ENCODE data around the gene SP140.
"Not testable (repeated sequence)": the region's sequence is repeated elsewhere in the genome, so short reads cannot be mapped to it uniquely, and the experiment has no call there.

The SP140 gene

DNA sequence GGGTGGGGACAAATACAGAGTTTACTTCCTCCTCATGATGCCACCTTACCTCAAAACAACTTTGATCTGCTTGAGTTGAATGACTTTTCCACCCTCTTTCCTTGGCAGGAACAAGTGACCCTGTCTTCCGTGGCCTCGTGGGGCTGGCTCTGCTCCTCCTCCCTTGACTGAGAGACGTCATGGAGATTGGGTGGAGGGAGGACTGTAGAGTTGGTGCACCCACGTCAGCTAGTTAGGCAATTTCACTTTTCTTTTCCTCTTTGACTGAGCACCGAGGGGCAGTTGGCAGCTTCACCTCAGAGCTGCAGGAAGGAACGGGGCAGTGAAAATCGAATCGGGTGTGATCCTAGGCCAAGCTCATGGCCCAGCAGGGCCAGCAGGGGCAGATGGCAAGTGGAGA is at the start of gene SP140:
TSS of gene SP140 (plus strand) at position 251 of the 400 bp plus-strand sequence. CDS start at position 360, 109 bp downstream.
- DNase-seq: no peak

DNA sequence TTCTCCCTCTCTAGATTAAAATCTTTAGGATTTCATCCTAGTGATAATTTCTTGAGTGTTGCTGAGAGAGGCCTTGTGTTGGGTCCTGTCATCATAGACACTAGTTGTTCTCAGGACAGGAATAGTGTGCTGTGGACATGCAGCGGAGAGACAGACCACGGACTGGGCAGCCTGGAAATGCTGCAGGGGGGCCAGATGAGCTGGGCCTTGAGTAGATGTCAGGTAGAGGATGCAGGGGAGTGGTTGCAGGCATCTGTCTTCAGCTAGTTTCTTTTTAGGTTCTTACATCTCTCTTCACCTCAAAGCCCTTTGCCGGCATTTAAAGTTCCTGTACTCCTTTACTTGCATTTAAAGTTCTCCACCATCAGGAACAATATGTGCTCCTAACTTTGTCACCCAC is 48.5 kb upstream of the SP140 start:
- DNase-seq: no peak

DNA sequence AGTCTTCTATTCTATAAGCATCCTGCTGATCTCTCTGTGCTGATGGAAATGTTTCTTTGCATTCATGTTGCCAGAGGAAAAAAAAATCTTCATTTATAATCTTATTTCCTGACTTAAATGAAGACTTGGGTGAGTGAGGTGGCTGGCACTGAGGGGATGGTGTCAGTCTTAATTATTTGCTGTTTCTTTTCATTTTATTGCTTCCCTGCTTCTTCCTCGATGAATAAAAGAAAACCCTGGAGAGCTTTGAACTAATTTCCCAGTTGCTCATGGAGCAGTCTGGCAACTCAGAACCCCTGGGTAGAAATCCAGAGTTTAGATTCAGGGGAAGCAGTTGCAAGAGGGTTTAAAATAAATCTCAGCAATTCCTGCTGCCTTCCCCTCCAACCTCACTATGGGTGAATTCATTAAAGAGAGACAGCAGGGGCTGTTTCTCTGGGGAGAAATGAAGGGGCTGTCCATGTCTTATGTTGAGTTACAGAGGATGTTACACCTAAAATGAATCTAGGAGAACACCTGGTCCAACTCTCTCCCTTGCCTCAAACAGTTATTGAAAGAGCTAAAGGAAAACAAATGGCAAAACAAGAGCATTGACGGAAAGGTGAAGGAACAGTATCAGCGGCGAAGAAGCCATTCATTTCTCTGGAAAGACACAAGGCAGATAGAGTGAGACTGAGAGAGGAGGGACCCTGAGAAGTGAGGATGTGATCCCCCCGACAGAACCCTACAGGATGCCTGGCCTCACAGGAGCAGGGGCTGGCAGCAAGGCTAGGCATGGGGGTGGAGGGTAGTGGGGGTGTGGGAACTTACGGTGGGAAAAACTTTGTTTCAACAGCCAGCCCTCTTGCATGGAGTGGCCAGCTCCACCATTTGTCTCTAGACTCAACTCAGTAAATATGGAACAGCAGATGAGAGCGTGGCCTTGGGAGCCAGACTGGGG is 46.7 kb upstream of the SP140 start:
- DNase-seq: no peak

DNA sequence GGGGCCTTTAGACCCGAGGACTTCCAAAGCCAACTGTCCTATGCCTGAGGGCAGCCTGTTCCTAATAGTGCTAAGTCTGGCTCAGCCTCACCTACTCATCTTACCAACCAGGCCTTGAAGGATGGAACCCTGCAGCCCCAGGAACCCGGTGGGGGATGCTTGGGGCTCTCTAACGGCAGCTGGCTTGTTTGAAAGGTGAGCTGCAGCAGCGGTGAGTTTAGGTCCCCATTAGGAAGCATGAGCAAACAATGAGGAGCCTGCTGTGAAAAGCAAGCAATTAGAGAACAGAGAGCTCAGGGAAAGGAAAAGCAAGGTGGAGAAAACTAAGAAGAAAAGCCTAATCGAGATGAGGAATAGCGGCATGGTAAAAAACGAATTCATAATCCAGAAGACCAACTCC is 45.6 kb upstream of the SP140 start:
- no peak for DNase-seq

DNA sequence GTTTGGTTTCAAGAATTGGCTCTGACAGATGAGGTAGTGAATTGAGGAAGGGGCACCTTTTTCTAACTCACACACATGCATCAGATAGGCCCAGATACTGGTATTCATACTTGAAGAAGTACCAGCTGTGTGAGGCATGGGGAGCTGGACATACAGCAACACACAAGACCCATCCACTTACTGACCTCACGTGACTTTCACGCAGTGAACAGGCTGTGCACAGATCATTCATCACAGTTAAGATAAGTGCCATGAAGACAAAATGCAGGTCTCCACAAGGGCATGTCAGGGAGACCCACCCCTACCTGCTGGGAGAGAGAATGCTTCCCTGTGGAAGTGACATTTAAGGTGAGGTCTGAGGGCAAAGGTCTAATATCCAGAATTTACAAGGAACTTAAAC is 44.3 kb upstream of the SP140 start:
- DNase-seq: no peak

DNA sequence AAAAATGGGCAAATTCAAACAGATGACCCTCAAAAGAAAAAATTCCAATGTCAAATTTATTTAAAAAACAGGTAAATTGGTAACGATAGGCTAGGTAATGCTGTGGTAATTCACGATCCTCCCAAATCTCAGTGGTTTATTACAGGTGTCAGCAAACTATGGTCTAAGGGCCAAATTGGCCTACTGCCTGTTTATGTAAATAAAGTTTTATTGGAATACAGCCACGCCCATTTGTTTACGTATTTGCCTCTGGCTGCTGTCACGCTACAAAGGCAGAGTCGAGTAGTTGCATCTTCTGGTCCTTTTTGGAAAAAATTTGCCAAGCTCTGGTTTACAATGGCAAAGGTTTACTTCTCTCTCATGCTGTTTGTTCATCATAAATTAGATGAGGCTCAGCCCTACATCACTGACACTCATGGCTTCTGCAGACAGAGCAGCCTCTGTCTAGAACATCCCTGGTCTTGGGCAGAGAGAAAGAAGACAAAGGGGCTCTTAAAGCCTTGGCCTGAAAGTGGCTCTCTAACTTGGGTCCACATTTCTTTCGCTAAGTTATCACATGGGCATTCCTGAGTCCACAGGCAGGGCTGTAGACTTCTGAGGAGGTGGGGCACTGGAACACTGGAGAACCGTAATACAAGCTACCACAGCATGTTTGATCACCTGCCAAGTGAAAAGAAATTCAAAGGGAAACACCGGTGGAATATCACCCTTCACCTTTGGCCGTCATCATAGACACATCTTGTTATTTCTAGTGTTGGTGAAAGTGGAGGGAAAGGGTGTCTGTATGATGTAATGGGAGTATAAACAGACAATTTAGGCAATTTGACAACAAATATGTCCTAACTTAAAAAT is 40.6 kb upstream of the SP140 start:
- no peak for DNase-seq

DNA sequence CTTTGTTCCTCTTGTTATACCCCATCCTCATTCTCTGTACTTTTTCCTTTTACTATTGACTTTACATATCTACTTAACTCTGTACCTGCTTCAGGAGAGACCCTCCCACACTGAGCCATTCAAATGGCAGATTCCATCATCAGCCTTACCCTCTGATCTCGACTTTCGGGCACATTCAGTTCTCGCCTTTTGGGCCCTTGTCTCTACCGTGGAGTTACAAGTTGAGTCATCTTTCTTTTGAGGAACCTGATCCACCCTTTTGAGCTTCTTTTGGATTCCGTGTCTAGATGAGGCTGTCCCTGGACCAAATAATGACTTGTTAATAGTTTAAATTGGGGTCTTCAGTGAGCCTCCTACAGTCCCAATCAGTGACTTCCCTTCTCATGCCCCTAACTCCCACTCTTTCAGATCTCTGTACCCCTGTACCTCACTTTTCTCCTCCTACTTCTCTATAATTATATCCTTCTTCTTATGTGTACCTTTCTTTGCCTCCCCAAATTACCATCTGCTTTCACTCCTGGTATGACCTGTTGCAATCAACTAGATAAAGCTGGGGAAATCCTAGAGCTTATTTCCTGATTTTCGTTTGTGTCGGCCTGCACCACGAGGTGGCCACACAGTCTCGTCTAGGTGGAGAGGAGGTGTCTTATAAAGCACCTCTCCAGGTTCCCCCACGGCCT is 23.0 kb upstream of the SP140 start:
- DNase-seq: no peak

DNA sequence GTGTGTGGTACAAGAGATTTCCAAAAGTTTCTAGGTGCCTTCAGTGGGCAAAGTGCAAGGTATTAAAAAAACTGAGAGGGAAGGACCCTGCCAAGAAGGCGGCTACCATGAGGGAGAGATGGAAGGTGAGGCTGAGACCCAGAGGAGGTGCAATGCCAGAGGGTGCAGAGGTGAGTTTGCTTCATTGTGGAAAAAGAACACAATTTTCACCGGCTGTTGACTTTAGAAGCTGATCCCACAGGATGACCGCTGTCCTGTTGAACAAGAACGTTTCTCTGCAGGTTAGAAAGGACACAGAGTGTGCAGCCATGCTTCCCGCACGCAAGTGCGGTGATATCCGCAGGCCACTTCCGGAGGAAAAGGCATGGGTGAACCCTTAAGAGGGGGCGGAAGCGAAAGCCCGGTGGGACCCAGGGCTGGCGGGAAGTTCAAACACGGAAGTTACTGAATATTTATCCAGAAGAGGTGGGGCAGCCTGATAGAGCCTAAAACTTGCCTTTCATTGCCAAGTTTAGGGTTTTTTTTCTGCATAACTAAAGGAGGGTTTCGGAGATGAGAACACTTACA is 22.3 kb upstream of the SP140 start:
- no peak for DNase-seq

DNA sequence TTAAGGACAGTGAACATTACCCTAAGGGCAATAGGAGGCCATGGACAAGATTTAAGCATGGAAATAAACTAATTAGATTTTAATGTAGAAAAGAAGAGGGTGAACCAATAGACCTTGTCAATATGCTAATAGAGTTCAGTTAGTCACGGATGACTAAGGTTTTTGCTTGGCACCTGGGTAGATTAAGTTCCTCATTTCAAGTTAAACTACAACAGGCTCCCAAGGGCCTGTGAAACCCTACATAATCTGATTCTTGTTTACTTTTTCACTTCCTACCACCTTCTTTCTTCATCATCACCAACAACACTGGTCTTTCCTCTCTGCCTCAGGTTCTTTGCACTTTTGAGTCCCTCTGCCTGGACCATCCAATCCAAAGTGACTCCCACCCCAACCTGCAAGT is 20.5 kb upstream of the SP140 start:
- DNase-seq: no peak

DNA sequence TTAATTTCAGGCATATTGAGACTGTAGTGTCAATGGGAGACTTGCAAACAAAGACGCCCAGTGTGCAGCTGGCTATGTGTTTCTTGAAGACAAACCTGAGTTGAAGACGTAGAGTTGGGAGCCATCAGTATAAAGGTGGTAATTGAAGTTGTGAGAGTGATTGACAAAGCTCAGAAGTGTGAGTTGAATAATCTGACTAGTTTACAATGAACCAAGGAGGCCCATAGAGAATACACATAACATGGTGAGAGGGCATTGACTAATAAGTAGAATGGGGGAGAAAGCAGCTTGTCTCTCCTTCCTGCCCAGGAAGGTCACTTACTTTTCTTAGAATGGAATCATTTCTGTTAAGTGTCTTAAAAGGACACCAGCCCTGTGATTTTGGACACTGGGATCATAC is 19.8 kb upstream of the SP140 start:
- DNase-seq: no peak

DNA sequence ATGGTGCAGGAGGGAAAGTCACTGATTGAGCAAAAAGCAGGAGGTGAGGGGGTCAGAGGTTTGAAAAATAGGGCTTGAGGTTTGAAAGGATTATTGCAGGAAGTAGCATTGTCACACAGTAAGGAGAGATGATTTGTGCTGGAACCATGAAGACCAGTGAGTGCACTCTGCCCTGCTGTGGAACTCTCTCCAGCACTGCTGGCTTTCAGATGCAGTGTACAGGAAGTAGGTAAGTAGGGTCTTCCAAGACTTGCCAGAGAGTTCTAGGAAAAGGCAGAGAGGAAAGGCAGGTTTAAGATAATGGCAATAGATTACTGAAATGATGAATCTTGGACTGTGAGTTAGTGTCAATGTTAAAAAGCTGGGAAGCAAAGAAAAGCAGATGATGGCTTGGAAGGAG is 17.0 kb upstream of the SP140 start:
- no peak for DNase-seq

DNA sequence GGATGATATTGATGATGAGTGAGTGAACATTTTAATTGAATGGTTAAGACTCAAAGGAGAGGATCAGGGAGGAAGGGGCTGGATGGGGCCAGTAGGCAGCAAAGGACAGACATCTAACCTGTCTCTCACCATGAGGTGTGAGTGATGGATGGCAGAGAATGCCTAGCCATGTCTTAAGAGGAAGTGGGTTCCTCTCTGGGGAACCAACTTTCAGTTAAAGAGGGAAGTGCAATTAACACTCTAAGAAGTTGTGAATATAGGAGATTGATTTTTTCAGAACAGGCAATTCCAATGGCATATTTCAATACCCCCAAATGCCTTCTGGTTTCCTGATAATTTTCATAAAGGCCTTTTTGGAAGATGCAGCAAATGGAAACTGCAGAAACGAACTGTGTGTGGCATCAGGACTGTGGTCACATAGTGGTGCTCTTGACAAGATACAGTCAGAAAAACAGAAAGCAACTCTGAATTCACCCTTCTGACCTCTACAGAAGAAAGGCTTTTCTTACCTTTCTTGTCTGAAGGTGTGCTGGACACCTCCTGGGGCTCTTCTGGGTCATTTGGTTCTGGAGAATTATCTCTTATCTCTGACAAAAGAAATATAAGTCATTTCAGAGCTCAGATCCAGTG is 16.0 kb upstream of the SP140 start:
- no peak for DNase-seq

DNA sequence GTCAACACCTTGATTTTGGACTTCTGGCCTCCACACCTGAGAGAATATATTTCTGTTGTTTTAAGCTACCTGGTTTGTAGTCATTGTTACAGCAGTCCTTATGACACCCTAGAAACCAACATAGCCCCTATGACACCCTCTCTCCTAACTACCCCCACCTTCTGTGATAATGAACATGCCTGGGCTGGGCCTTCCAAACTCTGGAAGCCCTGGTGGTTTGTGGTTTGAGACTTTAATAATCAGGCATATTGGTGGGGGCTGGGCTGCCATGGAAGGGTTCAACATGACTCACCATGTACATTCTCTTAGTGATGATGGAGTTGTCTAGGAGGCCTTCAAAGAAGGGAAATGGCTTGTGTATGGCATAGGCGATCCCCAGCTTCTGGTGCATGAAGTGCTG is 9.0 kb upstream of the SP140 start:
- DNase-seq: no peak

DNA sequence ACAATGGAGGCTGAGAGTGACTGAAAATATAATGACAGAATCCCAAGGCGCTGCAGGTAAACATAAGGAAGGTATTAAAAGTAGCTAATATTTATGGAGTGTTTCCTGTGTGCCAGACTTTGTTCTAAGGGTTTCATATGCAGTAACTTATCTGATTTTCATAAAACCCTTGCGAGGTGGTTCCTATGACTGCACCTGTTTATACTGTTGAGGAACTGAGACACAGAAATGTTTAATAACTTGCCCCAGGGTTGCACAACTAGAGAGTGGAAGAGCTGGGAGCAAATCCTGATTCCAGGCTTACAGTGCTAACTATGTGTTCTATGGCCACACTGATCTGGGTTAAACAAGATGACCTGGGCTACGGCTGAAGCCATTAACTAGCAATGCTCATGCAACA is 8.1 kb upstream of the SP140 start:
- DNase-seq: no peak

DNA sequence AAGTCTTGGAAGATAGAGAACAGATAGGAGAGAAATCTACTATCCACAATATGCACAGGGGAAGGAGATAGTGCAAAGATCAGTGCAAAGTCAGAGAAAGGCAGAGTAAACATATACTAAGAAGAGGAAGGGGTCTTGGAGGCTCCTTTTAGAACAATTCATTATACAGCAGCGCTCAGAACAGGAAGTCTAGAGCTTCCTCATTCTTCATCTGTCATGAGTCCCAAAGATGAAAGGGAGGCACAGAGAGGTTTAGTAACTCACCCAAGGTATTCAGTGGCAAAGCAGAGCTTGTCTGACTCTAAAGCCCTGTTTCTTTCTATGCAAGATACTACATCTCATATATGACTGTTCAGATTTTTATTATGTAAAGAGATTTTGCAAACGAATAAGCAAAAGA is 7.1 kb upstream of the SP140 start:
- no peak for DNase-seq

DNA sequence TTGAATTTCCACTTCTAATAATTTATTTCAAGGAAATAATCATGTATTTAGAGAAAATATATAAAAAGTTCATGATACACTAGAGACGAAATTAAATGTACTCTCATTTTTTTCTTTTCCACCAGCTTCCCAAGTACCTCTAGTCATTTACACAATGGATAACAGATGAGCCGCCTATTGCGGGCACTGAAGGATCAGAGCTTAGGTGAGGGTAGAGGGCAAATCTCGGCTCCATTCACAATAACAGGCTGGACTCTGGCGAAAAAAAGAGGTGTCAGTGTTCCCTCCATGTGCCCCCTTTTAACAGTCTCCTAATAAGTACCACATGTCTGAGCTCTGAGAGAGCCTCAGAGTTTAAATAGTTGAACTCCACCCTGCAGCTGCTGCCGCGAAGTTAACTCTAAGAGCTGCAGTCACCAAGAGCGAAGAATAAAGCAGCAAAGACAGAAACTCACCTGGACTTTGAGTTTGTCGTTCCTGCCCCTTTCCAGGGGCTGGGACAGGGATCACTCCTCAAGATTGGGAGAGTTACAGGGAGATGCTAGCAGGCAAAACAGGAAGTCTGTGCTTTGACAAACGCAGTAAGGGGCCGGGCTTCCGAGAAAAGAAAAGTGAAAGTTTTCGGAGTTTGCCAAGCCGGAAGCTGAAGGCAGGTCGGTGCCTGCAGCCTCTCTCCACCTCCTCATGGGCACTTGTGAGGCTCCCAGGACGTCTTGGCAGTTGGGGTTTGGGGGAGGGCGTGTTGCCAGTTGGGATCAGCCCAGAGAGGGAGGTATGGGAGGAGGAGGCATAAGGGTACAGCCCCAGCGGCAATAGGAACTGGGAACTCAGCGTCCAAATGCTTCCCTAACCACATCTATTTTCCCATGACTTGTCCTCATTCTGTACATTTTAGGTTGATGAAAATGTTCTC is 5.9 kb upstream of the SP140 start, which contains the start of gene SP110:
TSS of gene SP110 (minus strand) at position 566 of the 913 bp plus-strand sequence. CDS start 3,057 bp downstream, outside the sequence.
- DNase-seq: no peak

DNA sequence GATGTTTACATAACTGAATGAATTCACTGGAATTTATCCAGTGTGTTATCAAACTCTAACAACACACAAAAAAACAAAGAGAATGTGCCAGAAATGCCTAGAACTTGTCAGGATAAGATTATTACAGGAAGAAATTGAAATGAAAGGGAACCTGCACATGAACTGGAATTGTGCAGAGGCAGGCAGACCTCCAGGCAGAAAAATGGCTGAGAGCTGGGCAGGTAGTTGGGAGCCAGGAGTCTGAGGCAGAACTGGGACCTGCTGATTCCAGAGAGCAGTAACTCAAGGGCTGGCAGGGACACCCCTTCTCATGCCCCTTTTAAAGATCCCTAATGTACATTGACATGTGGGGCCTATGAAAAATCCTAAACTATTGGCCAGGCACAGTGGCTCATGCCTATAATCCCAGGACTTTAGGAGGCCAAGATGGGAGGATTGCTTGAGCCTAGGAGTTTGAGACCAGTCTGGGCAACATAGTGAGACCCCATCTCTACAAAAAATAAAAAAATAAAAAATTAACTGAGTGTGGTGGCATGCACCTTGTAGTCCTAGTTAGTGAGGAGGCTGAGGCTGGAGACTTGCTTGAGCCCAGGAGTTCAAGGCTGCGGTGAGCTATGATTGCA is 5.1 kb upstream of the SP140 start:
- no peak for DNase-seq

DNA sequence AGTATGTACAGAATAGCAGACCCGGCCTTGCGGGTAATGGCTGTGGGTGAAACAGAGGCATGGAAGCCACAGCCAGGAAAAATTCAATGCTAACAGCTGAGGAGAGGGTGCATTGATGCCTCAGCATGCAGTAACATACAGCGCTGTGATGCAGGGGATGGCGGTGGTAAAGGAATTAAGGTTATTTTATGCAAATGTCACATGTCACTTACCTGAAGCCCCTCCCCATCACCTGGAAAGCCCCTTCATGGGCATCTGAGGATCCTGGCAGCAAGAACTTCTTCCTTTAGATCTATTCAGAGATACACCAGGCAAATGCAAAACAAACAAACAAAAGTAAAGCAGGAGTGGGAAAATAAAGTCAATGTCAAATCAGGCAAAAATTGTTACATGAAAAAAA is 4.0 kb upstream of the SP140 start:
- no peak for DNase-seq

DNA sequence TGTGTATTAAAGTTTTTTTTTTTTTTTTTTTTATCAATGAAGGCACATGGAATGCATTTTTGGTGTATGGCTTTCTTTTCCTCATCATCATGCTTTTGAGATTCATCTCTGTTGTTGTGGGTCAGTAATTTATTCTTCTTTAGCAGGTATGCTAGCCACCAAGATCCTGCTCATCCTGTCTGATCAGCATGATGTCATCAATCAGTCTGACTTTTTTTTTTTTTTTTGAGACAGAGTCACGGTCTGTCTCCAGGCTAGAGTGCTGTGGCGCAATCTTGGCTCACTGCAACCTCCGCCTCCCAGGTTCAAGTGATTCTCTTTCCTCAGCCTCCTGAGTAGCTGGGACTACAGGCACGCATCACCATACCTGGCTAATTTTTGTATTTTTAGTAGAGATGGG is 2.7 kb upstream of the SP140 start:
- DNase-seq: not testable (repeated sequence)

DNA sequence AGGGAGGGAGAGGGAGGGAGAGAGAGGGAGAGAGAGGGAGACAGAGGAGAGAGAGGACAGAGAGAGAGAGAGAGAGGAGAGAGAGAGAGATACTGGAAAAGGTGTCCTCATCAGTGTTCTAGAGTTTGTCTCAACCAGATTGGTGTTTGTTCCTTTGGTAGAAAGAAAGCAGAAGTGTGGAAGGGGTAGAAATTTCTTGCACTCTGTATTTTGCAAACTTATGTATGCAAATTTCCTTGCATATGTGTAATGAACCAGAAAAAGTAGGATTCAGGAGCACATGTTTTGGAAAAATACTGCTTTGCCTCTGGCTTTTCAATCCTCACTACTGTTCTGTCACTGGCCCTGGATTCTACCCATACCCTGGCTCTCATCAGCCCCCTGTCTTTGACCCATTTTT is 1.1 kb upstream of the SP140 start:
- DNase-seq: no peak

DNA sequence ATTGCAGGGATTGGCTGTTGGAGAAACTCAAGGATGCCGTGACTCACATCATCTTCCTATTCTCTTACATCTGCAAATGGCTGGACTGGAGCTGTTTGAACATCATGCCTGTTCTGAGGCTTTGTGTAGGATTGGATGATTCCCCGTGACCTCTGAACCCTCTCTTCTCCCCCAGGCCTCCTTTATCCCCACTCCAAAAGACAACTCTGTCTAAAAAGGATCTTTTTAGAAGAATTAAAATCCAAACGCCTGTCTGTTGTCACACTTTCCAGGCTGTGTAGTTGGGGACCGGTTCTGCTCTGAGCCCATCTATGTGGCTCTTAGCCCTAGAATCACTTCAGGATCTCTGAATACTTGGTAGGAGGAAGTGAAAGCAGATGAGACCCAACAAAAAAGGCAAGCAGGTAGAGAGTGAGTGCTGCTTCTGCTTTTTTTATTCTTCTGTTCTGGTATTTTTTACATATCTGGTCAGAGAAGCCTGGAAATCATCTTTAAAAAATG is 565 bp downstream of the SP140 start:
- no peak for DNase-seq

Measured in NCI-H2171 treated with DMSO at 0.1 percent for 48 hours (cell line).